GM19238 (cell line): Measurements from ENCODE around the gene PPP2R5E.
"Not testable (repeated sequence)": the region's sequence is repeated elsewhere in the genome, so short reads cannot be mapped to it uniquely, and the experiment has no call there.

Experiments
- DNase-seq: peaks from one replicate; pipeline ENCODE4 v3.0.0; 2011; ENCODE audit warnings: low spot score; ENCODE audit not compliant: insufficient read length

Gene PPP2R5E

GRCh38 chr14:63383776-63384367, 159.3 kb downstream of the PPP2R5E start:
- DNase-seq, result peak; percentile 11

DNA sequence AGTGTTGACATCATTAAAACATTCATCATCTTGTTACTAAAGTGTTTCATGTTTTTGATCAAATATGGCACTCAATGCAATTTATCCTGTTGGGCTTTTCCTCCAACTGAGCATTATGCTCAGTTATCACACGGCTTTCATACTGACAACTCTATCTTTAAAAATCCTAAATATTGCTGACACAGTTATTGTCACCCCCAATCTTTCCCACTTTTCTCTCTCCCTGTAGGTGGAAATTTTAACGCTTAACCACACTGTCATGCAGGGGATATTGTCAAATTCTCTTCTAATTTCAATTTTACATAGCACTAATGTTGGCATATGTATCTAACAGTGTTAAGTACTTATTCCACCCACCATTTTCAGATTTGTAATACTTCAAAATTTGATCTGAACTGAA, 164.7 kb downstream of the PPP2R5E start:
- no peak for DNase-seq

DNA sequence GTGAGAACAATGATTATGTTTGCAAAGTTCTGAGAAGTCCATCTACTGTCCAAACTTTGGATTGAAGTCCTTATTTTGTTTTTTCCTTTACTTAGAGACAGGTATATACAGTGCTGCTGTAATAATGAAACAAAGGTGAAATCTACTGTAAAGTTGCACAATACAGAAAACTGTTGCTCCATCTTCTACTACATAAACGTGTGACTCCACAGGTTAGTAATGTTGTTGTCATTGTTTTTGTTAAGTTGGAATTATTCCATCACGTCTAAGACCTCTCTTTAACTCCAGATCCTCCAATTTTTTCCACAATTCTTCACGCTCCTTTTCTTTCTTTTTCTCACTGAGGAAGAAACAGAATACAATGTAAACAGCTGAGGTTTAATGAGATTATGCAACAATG, 167.4 kb downstream of the PPP2R5E start:
- no peak for DNase-seq

DNA sequence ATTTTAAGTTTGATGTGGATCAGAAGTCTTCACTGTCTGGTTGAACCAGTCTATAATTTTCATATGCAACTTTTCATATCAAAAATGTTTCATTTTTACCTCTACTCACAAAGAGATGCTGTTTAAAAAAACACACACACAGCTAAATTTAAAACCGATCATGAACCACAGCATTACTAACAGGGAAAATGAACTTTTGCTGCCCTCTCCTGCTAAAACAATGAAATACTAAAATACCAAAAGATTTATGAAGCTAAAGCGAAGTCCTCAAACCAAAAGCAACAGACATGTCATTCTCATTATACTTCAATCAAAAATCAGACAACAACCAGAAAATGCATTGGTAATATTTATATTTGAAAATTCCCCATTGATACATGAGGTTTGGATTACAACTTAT, 171.6 kb downstream of the PPP2R5E start:
- not testable (repeated sequence) for DNase-seq

- no peak for DNase-seq
These were observed 172.1 kb downstream of the PPP2R5E start for GRCh38 chr14:63371033-63371432.

DNA sequence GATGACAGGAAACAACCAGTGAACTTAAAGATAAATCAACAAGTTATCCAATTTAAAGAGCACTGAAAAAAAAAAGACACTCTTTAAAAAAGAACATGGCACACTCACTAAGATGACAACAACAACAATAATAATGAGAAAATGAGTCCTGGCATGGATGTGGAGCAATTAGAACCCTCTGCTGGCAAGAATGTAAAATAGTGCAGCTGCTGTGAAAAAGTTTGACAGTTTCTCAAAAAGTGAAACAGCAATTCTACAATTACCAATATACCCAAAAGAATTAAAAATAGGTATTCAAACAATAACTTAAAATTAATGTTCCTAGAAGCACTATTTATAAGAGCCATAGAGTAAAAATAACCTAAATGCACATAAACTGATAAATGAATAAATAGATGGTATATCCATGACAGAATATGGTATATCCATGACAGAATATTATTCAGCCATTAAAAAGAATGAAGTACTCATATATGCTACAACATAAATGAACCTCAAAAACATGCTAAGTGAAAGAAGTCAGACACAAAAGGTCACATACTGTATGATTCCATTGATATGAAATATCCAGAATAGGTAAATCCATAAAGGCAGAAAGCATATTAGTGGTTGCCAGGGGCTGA, 175.3 kb downstream of the PPP2R5E start:
- DNase-seq, result no peak

DNA sequence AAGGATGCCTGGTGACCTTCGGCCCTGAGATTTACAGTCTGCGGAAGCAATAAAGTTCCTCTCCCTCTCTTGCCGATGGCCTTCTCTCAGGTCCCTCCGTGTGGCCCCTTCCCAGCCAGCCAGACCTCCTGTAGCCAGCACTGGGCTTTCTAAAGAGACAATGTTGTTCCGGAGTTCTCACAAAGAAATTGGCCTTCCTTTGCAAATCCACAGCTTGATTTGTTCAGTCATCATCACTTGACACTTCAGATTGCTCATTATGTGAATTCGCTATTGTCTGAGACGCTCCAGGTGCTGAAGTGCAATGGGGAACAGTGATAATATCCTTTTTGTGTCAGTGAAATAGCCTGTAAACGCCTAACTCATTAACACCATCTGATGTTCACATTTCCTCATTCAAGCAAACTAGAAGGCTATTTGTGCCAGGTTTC, 180.8 kb downstream of the PPP2R5E start:
- DNase-seq, result no peak

DNA sequence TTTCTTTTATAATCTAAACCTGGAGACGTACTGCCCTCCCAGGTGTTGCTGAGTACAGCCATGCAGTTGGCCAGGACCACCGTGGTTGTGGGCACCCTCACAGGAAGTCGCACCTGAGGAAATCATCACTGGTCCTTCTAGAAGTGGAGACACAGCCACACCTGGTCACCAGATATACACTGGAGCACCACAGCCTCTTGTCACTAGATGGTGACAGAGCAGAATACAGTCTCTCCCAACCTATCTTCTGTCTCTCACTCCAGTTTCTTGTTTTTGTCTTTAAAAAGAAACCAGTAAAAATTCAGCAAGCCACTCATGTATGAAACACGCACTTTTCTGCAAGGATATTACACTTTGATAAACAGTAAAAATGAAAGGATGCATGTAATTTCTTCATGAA, 181.4 kb downstream of the PPP2R5E start:
- DNase-seq, result no peak

GRCh38 chr14:63357841-63358240, 185.3 kb downstream of the PPP2R5E start:
- DNase-seq, result no peak

DNA sequence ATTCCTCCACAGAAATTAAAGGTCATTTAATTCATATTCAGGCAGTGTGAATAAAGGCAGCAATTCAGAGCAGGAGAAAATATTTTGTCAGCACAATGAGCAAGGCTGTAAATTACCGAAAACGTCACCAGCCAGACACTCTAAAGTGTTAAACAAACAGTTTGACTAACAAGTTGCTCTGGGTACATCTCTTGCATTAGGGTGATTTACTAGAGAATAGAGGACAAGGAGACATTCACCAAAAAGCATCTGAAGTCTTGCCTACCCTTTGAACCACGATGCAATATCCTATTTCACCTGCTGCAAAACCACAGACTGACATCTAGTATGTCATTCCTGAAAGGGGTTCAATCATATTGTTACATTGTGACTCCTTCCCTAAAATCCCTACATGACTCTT, 197.4 kb downstream of the PPP2R5E start:
- DNase-seq, result no peak

- DNase-seq, result no peak
These were observed 198.8 kb downstream of the PPP2R5E start for GRCh38 chr14:63344336-63344735.

DNA sequence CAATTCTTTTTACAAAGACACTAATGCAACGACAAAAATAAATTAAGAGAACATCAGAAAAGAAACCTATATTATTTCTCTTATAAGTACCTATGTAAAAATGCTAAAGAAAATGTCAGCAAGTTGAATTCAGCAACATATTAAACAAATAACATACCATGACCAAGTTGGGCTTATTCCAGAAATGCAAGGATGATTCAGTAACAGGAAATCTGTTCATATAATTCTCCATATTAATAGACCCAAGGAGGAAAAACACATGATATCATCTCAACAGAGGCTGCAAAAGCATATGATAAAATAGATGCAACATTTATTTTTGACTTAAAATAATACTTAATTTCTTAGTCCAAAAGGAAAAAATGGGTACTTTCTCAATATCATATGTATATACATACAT, 199.3 kb downstream of the PPP2R5E start:
- DNase-seq, result no peak

GRCh38 chr14:63342371-63342770, 200.8 kb downstream of the PPP2R5E start:
- DNase-seq, result no peak

GRCh38 chr14:63328787-63329737, 214.1 kb downstream of the PPP2R5E start:
- DNase-seq, result no peak

DNA sequence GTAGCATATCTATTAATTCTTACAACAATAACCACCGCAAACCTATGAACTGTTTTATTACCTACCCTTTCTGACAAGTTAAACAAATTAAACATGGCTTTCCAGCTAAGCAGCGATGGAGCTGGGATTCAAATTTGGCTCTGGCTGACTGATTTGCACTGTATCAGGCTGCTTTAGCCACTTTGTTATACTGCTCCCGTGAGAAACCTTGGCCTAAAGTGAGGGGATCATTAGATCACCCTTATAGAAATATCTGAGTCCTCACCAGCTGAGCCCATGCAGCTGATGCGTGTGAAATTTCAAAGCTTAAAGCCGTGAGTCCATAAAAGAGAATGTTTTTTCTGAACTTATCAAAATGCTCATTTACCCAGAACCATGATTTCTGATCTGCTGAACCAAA, 216.3 kb downstream of the PPP2R5E start:
- DNase-seq, result no peak

GRCh38 chr14:63322897-63323573, 220.1 kb downstream of the PPP2R5E start:
- DNase-seq, result no peak

- no peak for DNase-seq
These were observed 220.7 kb downstream of the PPP2R5E start for GRCh38 chr14:63322472-63322871.
